Measurements from ENCODE around the gene CD40LG.

GRCh38 chrX:136627409-136627808, 20.5 kb upstream of the CD40LG start:
- no peak for TF ChIP-seq CTCF (IDR thresholded peaks at IDR 0.05)
- no peak for TF ChIP-seq POLR2AphosphoS5 (IDR thresholded peaks at IDR 0.05)
- TF ChIP-seq EP300 (IDR thresholded peaks at IDR 0.05): no peak
- no peak for TF ChIP-seq POLR2A (IDR thresholded peaks at IDR 0.05)
